Activated CD4-positive, alpha-beta T cell treated with anti-CD3 and anti-CD28 coated beads, Interleukin-2, amount 10 ng/mL, durations not matched to agents 7 days and 5 days (primary cell): ENCODE data around the gene BMP2. TPM values are rescaled to one million over a fixed set of nuclear protein-coding genes. Genes with fewer than 3 reads are reported as not detected.
A peak's percentile ranks its signal among the peaks of the same experiment; 100 is the strongest.

Experiments
- CTCF ChIA-PET: fragments of 350-600 bp; sonication (Branson Sonifier 250); formaldehyde crosslinking; loops from one replicate; lab custom pipeline; 2021; ENCODE audit warnings: antibody characterized with exemption; lab: Charles Lee
- POLR2A ChIA-PET: fragments of 350-600 bp; sonication (Branson Sonifier 250); formaldehyde crosslinking; loops from one replicate; lab custom pipeline; 2021; ENCODE audit warnings: antibody characterized with exemption; lab: Charles Lee
- DNase-seq: peaks from one replicate; pipeline ENCODE4 v3.0.0-alpha.2; 2020
- H3K27ac Mint-ChIP-seq: one replicate; pipeline ENCODE4 v1.8.0; 2021; ENCODE audit warnings: mild to moderate bottlenecking, moderate library complexity, mixed read lengths
- H3K27me3 Mint-ChIP-seq: one replicate; pipeline ENCODE4 v1.8.0; 2021; ENCODE audit warnings: mixed read lengths
- H3K36me3 Mint-ChIP-seq: one replicate; pipeline ENCODE4 v1.8.0; 2021; ENCODE audit warnings: low read depth, mixed read lengths
- H3K4me1 Mint-ChIP-seq: one replicate; pipeline ENCODE4 v1.8.0; 2021; ENCODE audit warnings: mixed read lengths
- H3K4me3 Mint-ChIP-seq: one replicate; pipeline ENCODE4 v1.8.0; 2021; ENCODE audit warnings: mild to moderate bottlenecking, moderate library complexity, mixed read lengths
- H3K9me3 Mint-ChIP-seq: one replicate; pipeline ENCODE4 v1.8.0; 2021; ENCODE audit warnings: mixed read lengths
- total RNA-seq, 2 experiments: library from RNA; stranded (reverse); gene quantifications; one replicate each; pipeline ENCODE4 v1.2.3, GENCODE V29; 2021

Gene BMP2
- total RNA-seq, 2 experiments from 2014 or later = not detected

DNA sequence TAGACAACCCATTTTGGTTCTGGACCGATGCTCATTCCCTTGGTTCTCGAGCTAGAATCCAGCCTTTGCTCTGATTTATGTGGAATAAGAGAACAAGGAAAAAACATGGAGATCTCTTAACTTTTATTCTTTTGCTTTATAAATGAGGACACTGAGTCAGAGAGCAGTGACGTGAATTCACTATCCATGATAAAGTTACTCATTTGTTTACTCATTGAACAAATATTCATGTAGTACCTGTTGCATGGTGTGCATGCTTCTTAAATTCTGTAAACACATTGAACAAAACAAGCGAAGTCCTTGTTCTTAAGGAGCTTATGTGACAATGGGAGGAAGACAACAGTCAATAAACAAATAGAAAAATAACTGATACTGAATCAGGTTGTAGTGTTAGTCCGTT, 56.9 kb downstream of the BMP2 start:
- CTCF ChIA-PET = no interaction called here
- H3K9me3 Mint-ChIP-seq = no peaks in the 10 kb centered on the region
- H3K27ac Mint-ChIP-seq = no peak overlapping the region
- H3K4me1 Mint-ChIP-seq = no peaks in the 10 kb centered on the region
- POLR2A ChIA-PET = no interaction called here
- no peak overlapping the region for H3K4me3 Mint-ChIP-seq
- no peaks in the 10 kb centered on the region for H3K36me3 Mint-ChIP-seq
- no peaks in the 10 kb centered on the region for H3K27me3 Mint-ChIP-seq
- DNase-seq = no peak

DNA sequence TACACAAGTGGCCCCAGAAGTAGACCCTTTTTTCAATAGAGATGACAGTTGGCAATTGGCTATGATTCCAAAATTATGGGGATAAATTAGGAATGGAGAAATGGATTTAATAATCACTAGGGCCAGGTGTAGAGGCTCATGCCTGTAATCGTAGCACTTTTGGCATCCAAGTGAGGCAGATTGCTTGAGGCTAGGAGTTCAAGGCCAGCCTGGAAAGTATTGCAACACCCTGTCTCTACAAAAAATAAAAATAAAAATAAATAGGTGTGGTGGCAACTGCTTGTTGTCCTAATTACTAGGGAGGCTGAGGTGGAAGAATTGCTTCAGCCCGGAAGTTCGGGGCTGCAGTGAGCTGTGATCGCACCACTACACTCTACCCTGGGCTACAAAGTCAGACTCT, 60.0 kb downstream of the BMP2 start:
- Mint-ChIP-seq H3K9me3 (no peaks in the 10 kb centered on the region), H3K36me3 (no peaks in the 10 kb centered on the region), H3K4me3 (no peak overlapping the region), H3K27ac (no peak overlapping the region), H3K27me3 (no peaks in the 10 kb centered on the region), H3K4me1 (no peaks in the 10 kb centered on the region)
- no peak for DNase-seq
- POLR2A ChIA-PET = no interaction called here
- CTCF ChIA-PET = no interaction called here

DNA sequence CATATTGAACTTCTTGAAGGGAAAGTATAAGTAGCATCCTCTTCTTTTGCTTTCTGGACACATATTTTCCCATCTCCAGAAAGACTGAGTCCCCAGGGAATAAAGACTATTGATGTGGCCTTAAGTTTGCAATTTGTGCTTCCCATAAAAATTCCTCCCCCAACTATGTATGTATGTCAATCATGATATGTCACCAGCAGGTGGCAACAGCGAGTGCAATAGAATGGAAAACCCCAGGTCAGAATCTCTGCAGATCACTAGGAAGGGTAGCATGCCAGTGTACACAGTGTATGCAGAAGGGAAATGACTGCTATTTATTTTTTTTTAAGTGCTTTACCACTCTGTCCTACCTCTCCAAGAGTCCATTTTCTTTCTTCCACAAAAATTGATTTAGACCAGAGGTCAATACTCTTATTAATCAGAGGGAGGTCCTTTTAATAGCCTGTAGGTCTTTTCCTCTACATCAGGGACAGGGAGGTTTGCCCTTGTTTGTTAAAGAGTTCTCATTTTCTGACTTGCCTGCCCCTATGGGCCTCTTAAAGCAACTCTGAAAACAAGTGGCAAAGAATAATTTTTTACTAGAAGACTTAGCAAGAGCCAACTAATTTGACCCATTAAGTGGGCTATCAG, 61.4 kb downstream of the BMP2 start:
- Mint-ChIP-seq H3K27ac (no peak overlapping the region), H3K4me1 (no peaks in the 10 kb centered on the region), H3K27me3 (no peaks in the 10 kb centered on the region), H3K36me3 (no peaks in the 10 kb centered on the region), H3K4me3 (no peak overlapping the region), H3K9me3 (no peaks in the 10 kb centered on the region)
- peak; percentile 46 for DNase-seq
- ChIA-PET CTCF (no interaction called here), POLR2A (no interaction called here)

DNA sequence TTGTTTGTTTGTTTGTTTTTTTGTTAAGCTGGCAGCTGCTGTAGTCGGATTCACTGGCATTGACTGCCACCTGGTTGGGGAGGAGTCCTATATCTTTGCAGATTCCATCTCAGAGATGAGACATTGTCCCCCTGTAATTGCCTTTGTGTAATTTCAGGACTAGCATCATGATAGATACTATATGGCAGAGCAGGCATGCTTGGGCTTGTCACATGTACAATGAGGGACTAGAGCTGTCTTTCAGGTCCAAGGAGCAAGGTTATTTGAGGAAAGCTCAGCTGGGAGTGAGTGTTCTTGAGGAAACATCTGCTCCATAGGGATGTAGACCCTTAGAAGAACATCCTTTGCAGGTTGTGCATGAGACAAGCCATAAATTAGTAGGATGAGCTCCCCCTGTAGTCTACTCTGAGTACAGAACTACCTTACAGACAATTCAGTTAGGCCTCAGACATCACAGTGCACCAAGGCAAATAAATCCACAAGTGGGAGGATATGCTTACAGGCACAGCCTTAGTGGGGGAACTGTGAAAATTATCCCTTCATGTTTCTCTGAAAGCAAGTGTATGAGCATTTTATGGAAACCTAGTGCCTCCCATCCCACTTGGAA, 62.1 kb downstream of the BMP2 start:
- H3K9me3 Mint-ChIP-seq = no peaks in the 10 kb centered on the region
- H3K4me3 Mint-ChIP-seq = no peak overlapping the region
- ChIA-PET CTCF (no interaction called here), POLR2A (no interaction called here)
- no peak for DNase-seq
- H3K36me3 Mint-ChIP-seq = no peaks in the 10 kb centered on the region
- H3K27ac Mint-ChIP-seq = no peak overlapping the region
- no peaks in the 10 kb centered on the region for H3K27me3 Mint-ChIP-seq
- no peaks in the 10 kb centered on the region for H3K4me1 Mint-ChIP-seq
